Mesodermal cell (in vitro differentiated cells): ENCODE measurements around the gene TUBB4B.
A peak's percentile ranks its signal among the peaks of the same experiment; 100 is the strongest.

Experiments
- H3K27ac ChIP-seq: 2 replicates; pipeline ENCODE4 v1.7.0; 2013; ENCODE audit warnings: mild to moderate bottlenecking, low read depth, low read length, moderate library complexity; ENCODE audit not compliant: severe bottlenecking
- H3K36me3 ChIP-seq: 2 replicates; pipeline ENCODE4 v1.7.1; 2013; ENCODE audit warnings: mild to moderate bottlenecking, low read length, moderate library complexity; ENCODE audit not compliant: control insufficient read depth, insufficient read depth
- H3K4me1 ChIP-seq: one replicate; pipeline ENCODE4 v1.7.1; 2013; ENCODE audit warnings: mild to moderate bottlenecking, low read length; ENCODE audit not compliant: insufficient read depth, control insufficient read depth, poor library complexity, severe bottlenecking
- H3K4me3 ChIP-seq: 2 replicates; pipeline ENCODE4 v1.7.0; 2013; ENCODE audit warnings: low read length, control low read depth, mild to moderate bottlenecking; ENCODE audit not compliant: insufficient read depth, poor library complexity, severe bottlenecking; ENCODE audit errors: extremely low read depth
- H3K9me3 ChIP-seq: 2 replicates; pipeline ENCODE4 v1.7.1; 2013; ENCODE audit warnings: mild to moderate bottlenecking, low read length, moderate library complexity; ENCODE audit not compliant: control insufficient read depth
- WGBS, 2 experiments: methylation state at CpG; one replicate each; pipeline ENCODE4 v1.1.5; 2013; ENCODE audit warnings: missing lambda C conversion rate in 2 of 2; ENCODE audit not compliant: insufficient coverage in 2 of 2; 5-methylcytosine and 5-hydroxymethylcytosine counted together

Gene TUBB4B

GRCh38 chr9:137199411-137200121, 41.5 kb upstream of the TUBB4B start:
- H3K4me3 ChIP-seq: peak overlapping the region; percentile 46
- H3K4me1 ChIP-seq: peaks cover 20% of the 10 kb centered on the region
- H3K9me3 ChIP-seq: no peaks in the 10 kb centered on the region
- peaks cover 7% of the 10 kb centered on the region for H3K36me3 ChIP-seq
- H3K27ac ChIP-seq: no peak overlapping the region
- 23 to 30% methylated on average over 25 to 29 of the region's 51 CpGs for WGBS, 2 experiments

GRCh38 chr9:137200311-137201204, 40.5 kb upstream of the TUBB4B start, which contains the start of gene TPRN:
Gene TPRN (minus strand): TSS chr9:137200741. CDS start chr9:137200711, 30 bp downstream.
- Histone ChIP-seq H3K27ac (peak within 1 kb of the TSS; percentile 23), H3K9me3 (no peaks in the 10 kb centered on the region), H3K4me3 (peak within 1 kb of the TSS; percentile 53), H3K36me3 (peaks cover 7% of the 10 kb centered on the region), H3K4me1 (peaks cover 22% of the 10 kb centered on the region)
- WGBS, 2 experiments: 0% methylated on average over 98 to 102 of the region's 118 CpGs

- Histone ChIP-seq H3K4me1 (peaks cover 25% of the 10 kb centered on the region), H3K4me3 (peak overlapping the region; percentile 53), H3K36me3 (peaks cover 7% of the 10 kb centered on the region), H3K27ac (peak overlapping the region; percentile 23), H3K9me3 (no peaks in the 10 kb centered on the region)
- 23 to 25% methylated on average over 22 to 23 of the region's 23 CpGs for WGBS, 2 experiments
Measured at GRCh38 chr9:137201205-137201868, 39.8 kb upstream of the TUBB4B start.

- Histone ChIP-seq H3K4me3 (no peak overlapping the region), H3K9me3 (no peaks in the 10 kb centered on the region), H3K4me1 (peaks cover 32% of the 10 kb centered on the region), H3K27ac (no peak overlapping the region), H3K36me3 (peaks cover 19% of the 10 kb centered on the region)
- WGBS, 2 experiments: 88 to 97% methylated on average over 8 of the region's 8 CpGs
Measured at GRCh38 chr9:137202966-137203365, 38.1 kb upstream of the TUBB4B start.

- WGBS, 2 experiments: 31% methylated on average over 20 to 21 of the region's 21 CpGs
- H3K27ac ChIP-seq: no peak overlapping the region
- peak overlapping the region; percentile 96 for H3K4me3 ChIP-seq
- H3K9me3 ChIP-seq: no peaks in the 10 kb centered on the region
- H3K36me3 ChIP-seq: peaks cover 27% of the 10 kb centered on the region
- peaks cover 24% of the 10 kb centered on the region for H3K4me1 ChIP-seq
Measured at GRCh38 chr9:137204731-137205125, 36.4 kb upstream of the TUBB4B start.

GRCh38 chr9:137205126-137206069, 35.7 kb upstream of the TUBB4B start, which contains the start of the genes NDOR1 and TMEM203:
Gene NDOR1 (plus strand): TSS chr9:137205700. CDS start chr9:137205778, 78 bp downstream.
Gene TMEM203 (minus strand): TSS chr9:137205648. CDS start chr9:137205414, 234 bp downstream.
- H3K9me3 ChIP-seq: no peaks in the 10 kb centered on the region
- peaks cover 31% of the 10 kb centered on the region for H3K36me3 ChIP-seq
- H3K4me1 ChIP-seq: peaks cover 24% of the 10 kb centered on the region
- H3K27ac ChIP-seq: peak within 1 kb of the TSS; percentile 45
- peak within 1 kb of the TSS; percentile 96 for H3K4me3 ChIP-seq
- WGBS, 2 experiments: 1% methylated on average over 86 to 98 of the region's 98 CpGs

GRCh38 chr9:137206602-137207001, 34.5 kb upstream of the TUBB4B start:
- Histone ChIP-seq H3K27ac (no peak overlapping the region), H3K4me1 (peaks cover 19% of the 10 kb centered on the region), H3K4me3 (peak overlapping the region; percentile 96), H3K9me3 (no peaks in the 10 kb centered on the region), H3K36me3 (peaks cover 34% of the 10 kb centered on the region)
- WGBS, 2 experiments: 91% methylated on average over 7 of the region's 7 CpGs

- WGBS, 2 experiments: 89 to 96% methylated on average over 10 to 13 of the region's 13 CpGs
Measured at GRCh38 chr9:137211532-137211931, 29.6 kb upstream of the TUBB4B start.

GRCh38 chr9:137212520-137212919, 28.6 kb upstream of the TUBB4B start:
- 95 to 97% methylated on average over 20 to 21 of the region's 21 CpGs for WGBS, 2 experiments

More at GRCh38 chr9:137211532-137211931, 29.6 kb upstream of the TUBB4B start:
- Histone ChIP-seq H3K9me3 (no peaks in the 10 kb centered on the region), H3K36me3 (peaks cover 58% of the 10 kb centered on the region), H3K4me1 (peaks cover 5% of the 10 kb centered on the region), H3K27ac (no peak overlapping the region), H3K4me3 (no peak overlapping the region)

More at GRCh38 chr9:137212520-137212919, 28.6 kb upstream of the TUBB4B start:
- no peaks in the 10 kb centered on the region for H3K9me3 ChIP-seq
- peaks cover under 1% of the 10 kb centered on the region for H3K4me1 ChIP-seq
- H3K4me3 ChIP-seq: no peak overlapping the region
- no peak overlapping the region for H3K27ac ChIP-seq
- peaks cover 52% of the 10 kb centered on the region for H3K36me3 ChIP-seq
